Measurements from ENCODE around the gene TENM4. TPM values are rescaled to one million over a fixed set of nuclear protein-coding genes. Genes with fewer than 3 reads are reported as not detected.

Gene TENM4
- total and polyA plus RNA-seq, 2 donors: 1.5 to 27.8 TPM

GRCh38 chr11:79209540-79210266, 231.1 kb downstream of the TENM4 start:
- Histone ChIP-seq H3K4me3 (ENCODE audit: low read depth, low read length) (no peak overlapping the region), H3K36me3 (ENCODE audit: insufficient read depth) (no peaks in the 10 kb centered on the region), H3K27ac (ENCODE audit: low read depth) (no peak overlapping the region), H3K4me1 (ENCODE audit: insufficient read depth) (no peaks in the 10 kb centered on the region)
- 86% methylated on average over 6 of the region's 6 CpGs for WGBS
- DNase-seq (ENCODE audit: extremely low spot score): no peak

- H3K36me3 ChIP-seq (ENCODE audit: insufficient read depth): no peaks in the 10 kb centered on the region
- no peaks in the 10 kb centered on the region for H3K4me1 ChIP-seq (ENCODE audit: insufficient read depth)
- H3K27ac ChIP-seq (ENCODE audit: low read depth): no peak overlapping the region
- 97% methylated on average over 2 of the region's 2 CpGs for WGBS
- no peak overlapping the region for H3K4me3 ChIP-seq (ENCODE audit: low read depth, low read length)
- DNase-seq (ENCODE audit: extremely low spot score): no peak
These were observed 232.7 kb downstream of the TENM4 start for GRCh38 chr11:79208126-79208525.

GRCh38 chr11:79206951-79207350, 233.9 kb downstream of the TENM4 start:
- no peaks in the 10 kb centered on the region for H3K36me3 ChIP-seq (ENCODE audit: insufficient read depth)
- no peaks in the 10 kb centered on the region for H3K4me1 ChIP-seq (ENCODE audit: insufficient read depth)
- DNase-seq (ENCODE audit: extremely low spot score): no peak
- WGBS: 78% methylated on average over 4 of the region's 4 CpGs
- no peak overlapping the region for H3K27ac ChIP-seq (ENCODE audit: low read depth)
- H3K4me3 ChIP-seq (ENCODE audit: low read depth, low read length): no peak overlapping the region

- Histone ChIP-seq H3K4me1 (ENCODE audit: insufficient read depth) (no peaks in the 10 kb centered on the region), H3K36me3 (ENCODE audit: insufficient read depth) (no peaks in the 10 kb centered on the region), H3K4me3 (ENCODE audit: low read depth, low read length) (no peak overlapping the region), H3K27ac (ENCODE audit: low read depth) (no peak overlapping the region)
- DNase-seq (ENCODE audit: extremely low spot score): no peak
- WGBS: 94% methylated on average over 1 of the region's 1 CpG
These were observed 235.0 kb downstream of the TENM4 start for GRCh38 chr11:79205786-79206185.

GRCh38 chr11:79201677-79202347, 239.0 kb downstream of the TENM4 start:
- no peak for DNase-seq (ENCODE audit: extremely low spot score)
- Histone ChIP-seq H3K27ac (ENCODE audit: low read depth) (no peak overlapping the region), H3K4me3 (ENCODE audit: low read depth, low read length) (no peak overlapping the region), H3K36me3 (ENCODE audit: insufficient read depth) (no peaks in the 10 kb centered on the region), H3K4me1 (ENCODE audit: insufficient read depth) (no peaks in the 10 kb centered on the region)
- WGBS: 75% methylated on average over 3 of the region's 3 CpGs

GRCh38 chr11:79200398-79201070, 240.3 kb downstream of the TENM4 start:
- no peaks in the 10 kb centered on the region for H3K4me1 ChIP-seq (ENCODE audit: insufficient read depth)
- WGBS: 94% methylated on average over 5 of the region's 5 CpGs
- H3K27ac ChIP-seq (ENCODE audit: low read depth): no peak overlapping the region
- no peak overlapping the region for H3K4me3 ChIP-seq (ENCODE audit: low read depth, low read length)
- no peaks in the 10 kb centered on the region for H3K36me3 ChIP-seq (ENCODE audit: insufficient read depth)
- no peak for DNase-seq (ENCODE audit: extremely low spot score)

GRCh38 chr11:79199729-79200354, 241.0 kb downstream of the TENM4 start:
- H3K4me3 ChIP-seq (ENCODE audit: low read depth, low read length): no peak overlapping the region
- H3K4me1 ChIP-seq (ENCODE audit: insufficient read depth): no peaks in the 10 kb centered on the region
- WGBS: 84% methylated on average over 7 of the region's 7 CpGs
- no peak overlapping the region for H3K27ac ChIP-seq (ENCODE audit: low read depth)
- H3K36me3 ChIP-seq (ENCODE audit: insufficient read depth): no peaks in the 10 kb centered on the region
- no peak for DNase-seq (ENCODE audit: extremely low spot score)

GRCh38 chr11:79198898-79199250, 242.0 kb downstream of the TENM4 start:
- 56% methylated on average over 3 of the region's 3 CpGs for WGBS
- DNase-seq (ENCODE audit: extremely low spot score): no peak
- H3K4me1 ChIP-seq (ENCODE audit: insufficient read depth): no peaks in the 10 kb centered on the region

GRCh38 chr11:79198203-79198897, 242.5 kb downstream of the TENM4 start:
- no peak overlapping the region for H3K27ac ChIP-seq (ENCODE audit: low read depth)
- H3K4me3 ChIP-seq (ENCODE audit: low read depth, low read length): no peak overlapping the region
- DNase-seq (ENCODE audit: extremely low spot score): no peak
- no peaks in the 10 kb centered on the region for H3K4me1 ChIP-seq (ENCODE audit: insufficient read depth)
- no peaks in the 10 kb centered on the region for H3K36me3 ChIP-seq (ENCODE audit: insufficient read depth)
- 94% methylated on average over 7 of the region's 7 CpGs for WGBS

More at GRCh38 chr11:79198898-79199250, 242.0 kb downstream of the TENM4 start:
- H3K4me3 ChIP-seq (ENCODE audit: low read depth, low read length): no peak overlapping the region
- H3K36me3 ChIP-seq (ENCODE audit: insufficient read depth): no peaks in the 10 kb centered on the region
- no peak overlapping the region for H3K27ac ChIP-seq (ENCODE audit: low read depth)

- Histone ChIP-seq H3K4me3 (ENCODE audit: low read depth, low read length) (no peak overlapping the region), H3K4me1 (ENCODE audit: insufficient read depth) (no peaks in the 10 kb centered on the region), H3K36me3 (ENCODE audit: insufficient read depth) (no peaks in the 10 kb centered on the region), H3K27ac (ENCODE audit: low read depth) (no peak overlapping the region)
- no peak for DNase-seq (ENCODE audit: extremely low spot score)
- 91% methylated on average over 4 of the region's 4 CpGs for WGBS
These were observed 243.9 kb downstream of the TENM4 start for GRCh38 chr11:79196950-79197349.

- Histone ChIP-seq H3K4me3 (ENCODE audit: low read depth, low read length) (no peak overlapping the region), H3K4me1 (ENCODE audit: insufficient read depth) (no peaks in the 10 kb centered on the region), H3K27ac (ENCODE audit: low read depth) (no peak overlapping the region), H3K36me3 (ENCODE audit: insufficient read depth) (no peaks in the 10 kb centered on the region)
- no peak for DNase-seq (ENCODE audit: extremely low spot score)
- WGBS: 95% methylated on average over 4 of the region's 4 CpGs
These were observed 245.6 kb downstream of the TENM4 start for GRCh38 chr11:79195209-79195608.

- H3K27ac ChIP-seq (ENCODE audit: low read depth): no peak overlapping the region
- WGBS: 91% methylated on average over 7 of the region's 7 CpGs
These were observed 247.0 kb downstream of the TENM4 start for GRCh38 chr11:79193663-79194310.

GRCh38 chr11:79192836-79193235, 248.0 kb downstream of the TENM4 start:
- 86% methylated on average over 2 of the region's 2 CpGs for WGBS

More at GRCh38 chr11:79193663-79194310, 247.0 kb downstream of the TENM4 start:
- Histone ChIP-seq H3K4me3 (ENCODE audit: low read depth, low read length) (no peak overlapping the region), H3K36me3 (ENCODE audit: insufficient read depth) (no peaks in the 10 kb centered on the region), H3K4me1 (ENCODE audit: insufficient read depth) (no peaks in the 10 kb centered on the region)
- DNase-seq (ENCODE audit: extremely low spot score): no peak

More at GRCh38 chr11:79192836-79193235, 248.0 kb downstream of the TENM4 start:
- Histone ChIP-seq H3K27ac (ENCODE audit: low read depth) (no peak overlapping the region), H3K4me1 (ENCODE audit: insufficient read depth) (no peaks in the 10 kb centered on the region), H3K36me3 (ENCODE audit: insufficient read depth) (no peaks in the 10 kb centered on the region), H3K4me3 (ENCODE audit: low read depth, low read length) (no peak overlapping the region)
- no peak for DNase-seq (ENCODE audit: extremely low spot score)

Data from urinary bladder (tissue), 4 donors.